Tibial nerve (tissue), 4 donors: ENCODE data around the gene LRTM1.

ENCODE experiments used
- EP300 ChIP-seq, 2 donors: sonication (generic); formaldehyde crosslinking; IDR thresholded peaks; one replicate each; pipeline ENCODE4 v1.6.1; 2017; ENCODE audit warnings: antibody characterized with exemption in 2 of 2, mild to moderate bottlenecking in 1 of 2
- TF ChIP-seq, protein P1 (sequence below), 5 experiments: fragments of 200-600 bp in 3 of 5; fragments of 450-650 bp in 2 of 5; sonication (generic) in 3 of 5; IDR thresholded peaks; one replicate each; pipeline ENCODE4 v1.5.1; 2016 to 2019; ENCODE audit warnings: antibody characterized with exemption in 5 of 5, mild to moderate bottlenecking in 3 of 5, moderate library complexity in 2 of 5

DNA sequence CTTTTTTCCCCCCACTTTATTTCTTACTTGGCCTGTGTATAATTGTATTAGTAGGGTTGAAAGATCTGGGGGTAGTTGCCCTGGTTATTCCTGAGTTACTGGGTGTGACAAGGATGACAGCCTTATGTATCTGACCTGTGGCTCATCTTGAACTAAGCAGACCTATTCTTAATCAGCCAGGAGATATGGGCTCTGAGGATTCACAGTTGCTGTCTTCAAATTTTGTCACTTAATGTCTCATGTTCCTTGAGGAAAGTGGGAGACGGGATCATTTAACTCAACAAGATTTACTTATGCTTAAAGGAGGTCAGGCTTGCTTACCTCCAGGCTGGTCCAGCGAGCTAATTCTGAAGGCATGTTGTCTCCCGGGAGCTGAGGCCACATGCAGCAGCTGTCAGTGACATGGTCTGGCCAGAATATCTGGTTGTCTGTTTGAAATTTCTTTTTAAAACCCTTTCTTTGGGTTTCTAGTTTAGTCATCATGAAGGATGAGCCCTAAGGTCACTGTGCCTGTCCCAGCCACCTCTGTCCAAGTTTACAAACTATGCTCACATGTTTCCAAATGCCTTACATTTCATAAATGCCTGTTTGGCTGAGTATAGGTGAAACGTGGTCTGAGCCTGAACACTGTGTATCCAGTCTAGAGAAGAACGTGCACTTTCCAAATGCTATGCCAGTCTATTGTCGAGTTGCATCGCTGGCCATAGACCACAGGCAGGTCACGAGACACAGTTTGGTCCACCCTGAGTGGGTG, 26.8 kb downstream of the LRTM1 start:
- TF ChIP-seq, protein P1, sequence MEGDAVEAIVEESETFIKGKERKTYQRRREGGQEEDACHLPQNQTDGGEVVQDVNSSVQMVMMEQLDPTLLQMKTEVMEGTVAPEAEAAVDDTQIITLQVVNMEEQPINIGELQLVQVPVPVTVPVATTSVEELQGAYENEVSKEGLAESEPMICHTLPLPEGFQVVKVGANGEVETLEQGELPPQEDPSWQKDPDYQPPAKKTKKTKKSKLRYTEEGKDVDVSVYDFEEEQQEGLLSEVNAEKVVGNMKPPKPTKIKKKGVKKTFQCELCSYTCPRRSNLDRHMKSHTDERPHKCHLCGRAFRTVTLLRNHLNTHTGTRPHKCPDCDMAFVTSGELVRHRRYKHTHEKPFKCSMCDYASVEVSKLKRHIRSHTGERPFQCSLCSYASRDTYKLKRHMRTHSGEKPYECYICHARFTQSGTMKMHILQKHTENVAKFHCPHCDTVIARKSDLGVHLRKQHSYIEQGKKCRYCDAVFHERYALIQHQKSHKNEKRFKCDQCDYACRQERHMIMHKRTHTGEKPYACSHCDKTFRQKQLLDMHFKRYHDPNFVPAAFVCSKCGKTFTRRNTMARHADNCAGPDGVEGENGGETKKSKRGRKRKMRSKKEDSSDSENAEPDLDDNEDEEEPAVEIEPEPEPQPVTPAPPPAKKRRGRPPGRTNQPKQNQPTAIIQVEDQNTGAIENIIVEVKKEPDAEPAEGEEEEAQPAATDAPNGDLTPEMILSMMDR (IDR thresholded peaks at IDR 0.05): no peak
- TF ChIP-seq EP300 (IDR thresholded peaks at IDR 0.05): no peak
